HEK293 (cell line): ENCODE data around the gene CLDN3.

Source experiments
- CTCF ChIA-PET: fragments of 350-600 bp; formaldehyde crosslinking; extraction: SDS; loops from one replicate; lab custom pipeline; 2021; ENCODE audit warnings: antibody characterized with exemption; lab: Yijun Ruan, JAX
- POLR2A ChIA-PET: fragments of 300-600 bp; formaldehyde crosslinking; extraction: SDS; loops from one replicate; lab custom pipeline; 2020; ENCODE audit warnings: antibody characterized with exemption, inconsistent platforms; lab: Yijun Ruan, JAX
- H3K27ac ChIP-seq: fragments of 200-500 bp; sonication (Bioruptor generic); 2 replicates; pipeline ENCODE4 v1.5.1; 2014; ENCODE audit warnings: low read depth, low read length, control low read depth, inconsistent platforms; ENCODE audit errors: extremely low read depth
- H3K36me3 ChIP-seq, 2 experiments: fragments of 200-500 bp in 1 of 2; sonication (Bioruptor generic) in 1 of 2; 1 replicate in 1 of 2; 2 replicates in 1 of 2; pipeline ENCODE4 v1.5.1; 2014 to 2017; ENCODE audit warnings: inconsistent platforms in 2 of 2, low read length in 2 of 2; ENCODE audit not compliant: control insufficient read depth in 2 of 2, insufficient read depth in 1 of 2
- H3K4me1 ChIP-seq: fragments of 200-500 bp; sonication (Bioruptor generic); 2 replicates; pipeline ENCODE4 v1.5.1; 2014; ENCODE audit warnings: mild to moderate bottlenecking, low read length, inconsistent platforms; ENCODE audit not compliant: control insufficient read depth, insufficient read depth
- H3K4me3 ChIP-seq: 2 replicates; pipeline ENCODE4 v1.5.1; 2011; ENCODE audit warnings: low read depth, mild to moderate bottlenecking, control low read depth, low read length, moderate library complexity
- H3K9me3 ChIP-seq: fragments of 200-500 bp; sonication (Bioruptor generic); 2 replicates; pipeline ENCODE4 v1.5.1; 2014; ENCODE audit warnings: low read depth, low read length, inconsistent platforms; ENCODE audit not compliant: control insufficient read depth, insufficient read depth
- CTCF ChIP-seq: fragments of 450-650 bp; formaldehyde crosslinking; IDR thresholded peaks from 2 replicates; pipeline ENCODE4 v1.5.1; 2016; ENCODE audit warnings: missing biosample characterization, missing genetic modification characterization
- INSM2 ChIP-seq: fragments of 450-650 bp; formaldehyde crosslinking; IDR thresholded peaks from 2 replicates; pipeline ENCODE4 v1.5.1; 2016; ENCODE audit warnings: missing biosample characterization, missing genetic modification characterization
- PBX3 ChIP-seq: sonication (generic); formaldehyde crosslinking; IDR thresholded peaks from 2 replicates; pipeline ENCODE4 v1.8.1; 2022; ENCODE audit warnings: mild to moderate bottlenecking, moderate library complexity, missing genetic modification reagents
- PRDM1 ChIP-seq: fragments of 450-650 bp; formaldehyde crosslinking; IDR thresholded peaks from 2 replicates; pipeline ENCODE4; 2016; ENCODE audit warnings: missing biosample characterization, missing genetic modification characterization
- RBAK ChIP-seq: fragments of 450-650 bp; formaldehyde crosslinking; IDR thresholded peaks from 2 replicates; pipeline ENCODE4 v1.5.1; 2016; ENCODE audit warnings: missing biosample characterization, missing genetic modification characterization
- REST ChIP-seq: fragments of 450-650 bp; formaldehyde crosslinking; IDR thresholded peaks from 2 replicates; pipeline ENCODE4 v1.5.1; 2016; ENCODE audit warnings: missing biosample characterization, missing genetic modification characterization
- SP7 ChIP-seq: fragments of 450-650 bp; formaldehyde crosslinking; IDR thresholded peaks from 2 replicates; pipeline ENCODE4 v1.5.1; 2016; ENCODE audit warnings: missing biosample characterization, missing genetic modification characterization
- ZEB2 ChIP-seq: fragments of 450-650 bp; formaldehyde crosslinking; IDR thresholded peaks from 2 replicates; pipeline ENCODE4 v1.5.1; 2016; ENCODE audit warnings: missing biosample characterization, missing genetic modification characterization
- ZNF114 ChIP-seq: fragments of 450-650 bp; formaldehyde crosslinking; IDR thresholded peaks from 2 replicates; pipeline ENCODE4 v1.5.0; 2017; ENCODE audit warnings: missing biosample characterization, missing genetic modification characterization
- ZNF148 ChIP-seq: fragments of 450-650 bp; formaldehyde crosslinking; IDR thresholded peaks from 2 replicates; pipeline ENCODE4 v1.5.0; 2017; ENCODE audit warnings: missing biosample characterization, missing genetic modification characterization, borderline replicate concordance
- ZNF155 ChIP-seq: fragments of 450-650 bp; formaldehyde crosslinking; IDR thresholded peaks from 2 replicates; pipeline ENCODE4 v1.5.1; 2016; ENCODE audit warnings: missing biosample characterization, missing genetic modification characterization
- ZNF184 ChIP-seq: fragments of 450-650 bp; IDR thresholded peaks from 2 replicates; pipeline ENCODE4 v1.5.1; 2018; ENCODE audit warnings: missing biosample characterization, mild to moderate bottlenecking, missing genetic modification characterization
- ZNF19 ChIP-seq: fragments of 450-650 bp; formaldehyde crosslinking; IDR thresholded peaks from 2 replicates; pipeline ENCODE4; 2016; ENCODE audit warnings: missing biosample characterization, missing genetic modification characterization, low read depth
- ZNF292 ChIP-seq: fragments of 450-650 bp; formaldehyde crosslinking; IDR thresholded peaks from 2 replicates; pipeline ENCODE4 v1.5.1; 2016; ENCODE audit warnings: low read depth, missing biosample characterization, missing genetic modification characterization, borderline replicate concordance
- ZNF341 ChIP-seq: fragments of 450-650 bp; formaldehyde crosslinking; IDR thresholded peaks from 2 replicates; pipeline ENCODE4; 2016; ENCODE audit warnings: low read depth, missing biosample characterization, missing genetic modification characterization
- ZNF501 ChIP-seq: fragments of 450-650 bp; formaldehyde crosslinking; IDR thresholded peaks from 2 replicates; pipeline ENCODE4 v1.5.1; 2016; ENCODE audit warnings: missing biosample characterization, missing genetic modification characterization
- ZNF623 ChIP-seq: fragments of 450-650 bp; formaldehyde crosslinking; IDR thresholded peaks from 2 replicates; pipeline ENCODE4 v1.5.1; 2016; ENCODE audit warnings: missing biosample characterization, missing genetic modification characterization
- ZNF626 ChIP-seq: fragments of 450-650 bp; sonication (Bioruptor Pico); formaldehyde crosslinking; IDR thresholded peaks from 2 replicates; pipeline ENCODE4 v1.5.1; 2018; ENCODE audit warnings: missing biosample characterization, missing genetic modification characterization, inconsistent platforms
- ZNF654 ChIP-seq: fragments of 450-650 bp; formaldehyde crosslinking; IDR thresholded peaks from 2 replicates; pipeline ENCODE4 v1.5.1; 2016; ENCODE audit warnings: low read depth, missing biosample characterization, missing genetic modification characterization
- ZNF677 ChIP-seq: fragments of 450-650 bp; IDR thresholded peaks from 2 replicates; pipeline ENCODE4 v1.5.0; 2018; ENCODE audit warnings: missing biosample characterization, mild to moderate bottlenecking, missing genetic modification characterization, moderate library complexity
- ZNF768 ChIP-seq: fragments of 450-650 bp; formaldehyde crosslinking; IDR thresholded peaks from 2 replicates; pipeline ENCODE4 v1.5.1; 2018; ENCODE audit warnings: missing biosample characterization, mild to moderate bottlenecking, missing genetic modification characterization
- ZNF776 ChIP-seq: fragments of 450-650 bp; formaldehyde crosslinking; IDR thresholded peaks from 2 replicates; pipeline ENCODE4 v1.5.0; 2017; ENCODE audit warnings: missing biosample characterization, missing genetic modification characterization, borderline replicate concordance

The CLDN3 gene

GRCh38 chr7:73812996-73813395, 42.9 kb upstream of the CLDN3 start (continued):
- TF ChIP-seq ZNF626 (tag by site-specific recombination) = peak; percentile 79; the same call in 1 of the 2 replicates
- 0 out of 2 replicates have a peak, but pooled peaks have one; percentile 76 for TF ChIP-seq ZNF184 (tag by site-specific recombination)
- no peak for TF ChIP-seq ZNF19 (tag by site-specific recombination)
- TF ChIP-seq ZNF155 (tag by site-specific recombination) = no peak
- TF ChIP-seq PBX3 (CRISPR knock-in tag) = no peak
- TF ChIP-seq, all 188 proteins: peak for 5

- POLR2A ChIA-PET = interaction anchor here (0.9 kb wide), 1 partner anchor 16 kb away, joined by 3 read pairs; no protein-coding TSS in a partner anchor
- CTCF ChIA-PET = interaction anchor here (0.7 to 4.3 kb wide), 13 partner anchors 10 to 215 kb away, joined by 3 to 40 read pairs (median 4); no protein-coding TSS in a partner anchor
- no peak overlapping the region for H3K27ac ChIP-seq
- H3K36me3 ChIP-seq = no peaks in the 10 kb centered on the region
- no peak overlapping the region for H3K4me3 ChIP-seq
- TF ChIP-seq ZNF768 (tag by site-specific recombination) (peak; percentile 63; the same call in 1 of the 2 replicates), ZNF654 (tag by site-specific recombination) (peak; percentile 13; the same call in 1 of the 2 replicates), ZNF292 (tag by site-specific recombination) (no peak), REST (peak; percentile 91)
- TF ChIP-seq, all 188 proteins: peak for 3
- no peaks in the 10 kb centered on the region for H3K9me3 ChIP-seq
- no peaks in the 10 kb centered on the region for H3K4me1 ChIP-seq
Measured at GRCh38 chr7:73811760-73812168, 41.7 kb upstream of the CLDN3 start.

GRCh38 chr7:73810998-73811360, 40.9 kb upstream of the CLDN3 start:
- ChIA-PET POLR2A (interaction anchor here (1.1 kb wide), 1 partner anchor 40 kb away, joined by 3 read pairs; no protein-coding TSS in a partner anchor), CTCF (interaction anchor here (0.7 to 4.3 kb wide), 5 partner anchors 11 to 70 kb away, joined by 4 to 40 read pairs (median 9); no protein-coding TSS in a partner anchor)
- no peak for TF ChIP-seq ZNF776 (tag by site-specific recombination)
- TF ChIP-seq ZNF114 (tag by site-specific recombination) = no peak
- no peak for TF ChIP-seq CTCF (tag by site-specific recombination)
- no peak for TF ChIP-seq ZEB2 (tag by site-specific recombination)
- TF ChIP-seq ZNF677 (tag by site-specific recombination) = no peak
- TF ChIP-seq ZNF501 (tag by site-specific recombination) = no peak
- TF ChIP-seq INSM2 (tag by site-specific recombination) = no peak
- no peak for TF ChIP-seq PRDM1 (tag by site-specific recombination)
- TF ChIP-seq ZNF341 (tag by site-specific recombination) = no peak
- TF ChIP-seq SP7 (tag by site-specific recombination) = no peak
- TF ChIP-seq RBAK (tag by site-specific recombination) = no peak
- no peak for TF ChIP-seq ZNF148
- no peak for TF ChIP-seq ZNF623
- TF ChIP-seq ZNF184 (tag by site-specific recombination) = no peak

More at GRCh38 chr7:73810998-73811360, 40.9 kb upstream of the CLDN3 start:
- Histone ChIP-seq H3K36me3 (no peaks in the 10 kb centered on the region), H3K9me3 (no peaks in the 10 kb centered on the region), H3K4me3 (no peak overlapping the region), H3K4me1 (no peaks in the 10 kb centered on the region), H3K27ac (no peak overlapping the region)
